AG20443 (cell line): ENCODE results near the gene MAGI1.

Experiments
- DNase-seq: peaks from one replicate; pipeline ENCODE4 v3.0.0; 2012; ENCODE audit warnings: low spot score, mixed read lengths

MAGI1 gene

GRCh38 chr3:65944252-65944651 is 94.5 kb downstream of the MAGI1 start:
- no peak for DNase-seq

- DNase-seq: peak; percentile 64
Measured at GRCh38 chr3:65939801-65940246, 98.9 kb downstream of the MAGI1 start.

- no peak for DNase-seq
Measured at GRCh38 chr3:65939184-65939583, 99.5 kb downstream of the MAGI1 start.

GRCh38 chr3:65938676-65939075 is 100.0 kb downstream of the MAGI1 start:
- DNase-seq: no peak

- no peak for DNase-seq
Measured at GRCh38 chr3:65938147-65938546, 100.6 kb downstream of the MAGI1 start.

GRCh38 chr3:65936908-65937638 is 101.6 kb downstream of the MAGI1 start:
- DNase-seq: no peak

- DNase-seq: no peak
Measured at GRCh38 chr3:65935724-65936123, 103.0 kb downstream of the MAGI1 start.

- no peak for DNase-seq
Measured at GRCh38 chr3:65930648-65931047, 108.1 kb downstream of the MAGI1 start.

GRCh38 chr3:65928110-65928509 is 110.6 kb downstream of the MAGI1 start:
- no peak for DNase-seq

- DNase-seq: no peak
Measured at GRCh38 chr3:65927576-65927975, 111.1 kb downstream of the MAGI1 start.

- no peak for DNase-seq
Measured at GRCh38 chr3:65925254-65925954, 113.3 kb downstream of the MAGI1 start.

- no peak for DNase-seq
Measured at GRCh38 chr3:65924762-65925161, 114.0 kb downstream of the MAGI1 start.

GRCh38 chr3:65922441-65922840 is 116.3 kb downstream of the MAGI1 start:
- DNase-seq: no peak

- DNase-seq: no peak
Measured at GRCh38 chr3:65919826-65920225, 118.9 kb downstream of the MAGI1 start.

- DNase-seq: no peak
Measured at GRCh38 chr3:65915477-65915876, 123.2 kb downstream of the MAGI1 start.

GRCh38 chr3:65914740-65915367 is 123.9 kb downstream of the MAGI1 start:
- DNase-seq: no peak

GRCh38 chr3:65914032-65914739 is 124.5 kb downstream of the MAGI1 start:
- DNase-seq: no peak

- DNase-seq: no peak
Measured at GRCh38 chr3:65912647-65913046, 126.1 kb downstream of the MAGI1 start.

- DNase-seq: no peak
Measured at GRCh38 chr3:65908588-65908987, 130.1 kb downstream of the MAGI1 start.

- DNase-seq: no peak
Measured at GRCh38 chr3:65907232-65908130, 131.2 kb downstream of the MAGI1 start.

- DNase-seq: peak; percentile 38
Measured at GRCh38 chr3:65905771-65906170, 132.9 kb downstream of the MAGI1 start.
